IMR-90 (cell line): ENCODE results near the gene ASB3. TPM values are rescaled to one million over a fixed set of nuclear protein-coding genes. Genes with fewer than 3 reads are reported as not detected.

Experiments
- ATAC-seq: fragments of 200-7000 bp; cut with Tn5 transposase; 2 replicates; pipeline ENCODE4 v1.9.1; 2020; ENCODE audit warnings: low read depth, mild to moderate bottlenecking, moderate library complexity
- BruUV-seq: library from RNA; stranded (reverse); fragments of 400-500 nt; replicated peaks from 2 replicates; lab custom pipeline; 2021; lab: Mats Ljungman, UMichigan
- CTCF ChIA-PET: fragments of 300-600 bp; formaldehyde crosslinking; extraction: SDS; loops from one replicate; lab custom pipeline; 2021; ENCODE audit warnings: antibody characterized with exemption; lab: Yijun Ruan, JAX
- POLR2A ChIA-PET: fragments of 300-600 bp; sonication (Branson Sonifier 250); formaldehyde crosslinking; loops from one replicate; lab custom pipeline; 2022; ENCODE audit warnings: antibody characterized with exemption; ENCODE audit not compliant: unreplicated experiment; lab: Charles Lee
- DNase-seq: peaks from one replicate; pipeline ENCODE4 v3.0.0; 2013
- H2AFZ ChIP-seq: replicated peaks from 2 replicates; pipeline ENCODE3; 2013; ENCODE audit warnings: low read length, mild to moderate bottlenecking; ENCODE audit not compliant: poor library complexity
- H2AK5ac ChIP-seq: 2 replicates; pipeline ENCODE4 v1.6.1; 2013; ENCODE audit warnings: low read depth, low read length, inconsistent platforms
- H2AK9ac ChIP-seq: replicated peaks from 2 replicates; pipeline ENCODE3; 2013; ENCODE audit warnings: mild to moderate bottlenecking, low read depth, low read length, moderate library complexity; ENCODE audit not compliant: poor library complexity
- H2BK120ac ChIP-seq: 2 replicates; pipeline ENCODE4 v1.6.1; 2013; ENCODE audit warnings: low read depth, low read length, inconsistent platforms
- H2BK15ac ChIP-seq: 3 replicates; pipeline ENCODE4 v1.6.1; 2013; ENCODE audit warnings: low read depth, low read length, inconsistent platforms
- H2BK20ac ChIP-seq: 2 replicates; pipeline ENCODE4 v1.6.1; 2013; ENCODE audit warnings: low read depth, mild to moderate bottlenecking, inconsistent platforms, low read length, moderate library complexity
- H2BK5ac ChIP-seq: 2 replicates; pipeline ENCODE4 v1.6.1; 2013; ENCODE audit warnings: mild to moderate bottlenecking, low read depth, low read length, inconsistent platforms; ENCODE audit not compliant: poor library complexity, severe bottlenecking
- H3K14ac ChIP-seq: replicated peaks from 2 replicates; pipeline ENCODE4 v1.6.1; 2013; ENCODE audit warnings: low read depth, low read length, inconsistent platforms
- H3K18ac ChIP-seq: 2 replicates; pipeline ENCODE4 v1.6.1; 2013; ENCODE audit warnings: low read depth, low read length, control low read depth
- H3K23ac ChIP-seq: 2 replicates; pipeline ENCODE4 v1.6.1; 2013; ENCODE audit warnings: low read depth, low read length, inconsistent platforms
- H3K27ac ChIP-seq: 2 replicates; pipeline ENCODE4 v1.5.1; 2013; ENCODE audit warnings: mild to moderate bottlenecking, control low read depth, low read length; ENCODE audit not compliant: insufficient read depth
- H3K27me3 ChIP-seq: 2 replicates; pipeline ENCODE4 v1.6.1; 2013; ENCODE audit warnings: low read length; ENCODE audit not compliant: control insufficient read depth, insufficient read depth
- H3K36me3 ChIP-seq: 2 replicates; pipeline ENCODE4 v1.6.1; 2013; ENCODE audit warnings: low read length, mixed read lengths; ENCODE audit not compliant: control insufficient read depth, insufficient read depth
- H3K4ac ChIP-seq: 2 replicates; pipeline ENCODE4 v1.6.1; 2013; ENCODE audit warnings: low read depth, low read length, inconsistent platforms
- H3K4me1 ChIP-seq: 2 replicates; pipeline ENCODE4 v1.6.1; 2013; ENCODE audit warnings: low read length, mixed read lengths; ENCODE audit not compliant: control insufficient read depth, insufficient read depth
- H3K4me2 ChIP-seq: 2 replicates; pipeline ENCODE4 v1.6.1; 2013; ENCODE audit warnings: low read depth, mild to moderate bottlenecking, control low read depth, low read length, moderate library complexity
- H3K4me3 ChIP-seq: 2 replicates; pipeline ENCODE4 v1.5.1; 2013; ENCODE audit warnings: low read depth, mild to moderate bottlenecking, control low read depth, low read length, moderate library complexity; ENCODE audit not compliant: insufficient read depth
- H3K56ac ChIP-seq: 2 replicates; pipeline ENCODE4 v1.6.1; 2013; ENCODE audit warnings: low read length, inconsistent platforms; ENCODE audit not compliant: insufficient read depth; ENCODE audit errors: extremely low read depth
- H3K79me1 ChIP-seq, 2 experiments: 2 replicates each; pipeline ENCODE4 v1.6.1; 2013; ENCODE audit warnings: low read length in 2 of 2, inconsistent platforms in 1 of 2, low read depth in 1 of 2
- H3K9ac ChIP-seq: 2 replicates; pipeline ENCODE4 v1.6.1; 2013; ENCODE audit warnings: low read depth, low read length, control low read depth
- H3K9me1 ChIP-seq: 2 replicates; pipeline ENCODE4 v1.6.1; 2013; ENCODE audit warnings: low read length, inconsistent platforms; ENCODE audit not compliant: insufficient read depth
- H3K9me3 ChIP-seq: 2 replicates; pipeline ENCODE4 v1.6.1; 2013; ENCODE audit warnings: low read length; ENCODE audit not compliant: control insufficient read depth, insufficient read depth
- H4K20me1 ChIP-seq: 2 replicates; pipeline ENCODE4 v1.6.1; 2013; ENCODE audit warnings: low read length, inconsistent platforms; ENCODE audit not compliant: insufficient read depth
- H4K5ac ChIP-seq: 2 replicates; pipeline ENCODE4 v1.6.1; 2013; ENCODE audit warnings: mild to moderate bottlenecking, low read depth, low read length, control low read depth
- H4K8ac ChIP-seq, 2 experiments: 2 replicates each; pipeline ENCODE4 v1.6.1; 2013; ENCODE audit warnings: low read depth in 2 of 2, low read length in 2 of 2, control low read depth in 1 of 2, inconsistent platforms in 1 of 2
- H4K91ac ChIP-seq: 2 replicates; pipeline ENCODE4 v1.6.1; 2013; ENCODE audit warnings: low read depth, low read length, inconsistent platforms; ENCODE audit not compliant: insufficient read depth
- BHLHE40 ChIP-seq: fragments of 150-350 bp; IDR thresholded peaks from 2 replicates; pipeline ENCODE4 v1.6.1; 2016; ENCODE audit warnings: mild to moderate bottlenecking, low read depth, low read length
- CEBPB ChIP-seq: IDR thresholded peaks from 2 replicates; pipeline ENCODE4 v1.6.1; 2012; ENCODE audit warnings: low read depth, low read length, improper control_type of control experiment
- CHD1 ChIP-seq: IDR thresholded peaks from 2 replicates; pipeline ENCODE4 v1.6.1; 2012; ENCODE audit warnings: low read depth, low read length, improper control_type of control experiment
- ELK1 ChIP-seq: fragments of 150-350 bp; IDR thresholded peaks from 2 replicates; pipeline ENCODE4 v1.6.1; 2016; ENCODE audit warnings: low read depth, mild to moderate bottlenecking, low read length, moderate library complexity, borderline replicate concordance
- FOS ChIP-seq: fragments of 150-350 bp; IDR thresholded peaks from 2 replicates; pipeline ENCODE4 v1.6.1; 2016; ENCODE audit warnings: low read depth, low read length
- MAFK ChIP-seq: IDR thresholded peaks from 2 replicates; pipeline ENCODE4 v1.6.1; 2012; ENCODE audit warnings: low read depth, low read length, improper control_type of control experiment
- MAZ ChIP-seq: IDR thresholded peaks from 2 replicates; pipeline ENCODE4 v1.6.1; 2012; ENCODE audit warnings: low read depth, mild to moderate bottlenecking, low read length, improper control_type of control experiment, moderate library complexity, borderline replicate concordance
- MXI1 ChIP-seq: IDR thresholded peaks from 2 replicates; pipeline ENCODE4 v1.6.1; 2012; ENCODE audit warnings: low read depth, mild to moderate bottlenecking, low read length, moderate library complexity, borderline replicate concordance
- POLR2A ChIP-seq: IDR thresholded peaks from 2 replicates; pipeline ENCODE4 v1.6.1; 2012; ENCODE audit warnings: mild to moderate bottlenecking, low read depth, low read length
- RAD21 ChIP-seq: IDR thresholded peaks from 2 replicates; pipeline ENCODE4 v1.6.1; 2012; ENCODE audit warnings: low read length, improper control_type of control experiment
- RCOR1 ChIP-seq: IDR thresholded peaks from 2 replicates; pipeline ENCODE4 v1.6.1; 2012; ENCODE audit warnings: mild to moderate bottlenecking, low read length, improper control_type of control experiment; ENCODE audit not compliant: insufficient replicate concordance
- RFX5 ChIP-seq: IDR thresholded peaks from 2 replicates; pipeline ENCODE4 v1.8.0; 2012; ENCODE audit warnings: low read depth, mild to moderate bottlenecking, low read length, moderate library complexity
- SMC3 ChIP-seq: fragments of 150-350 bp; IDR thresholded peaks from 2 replicates; pipeline ENCODE4 v1.6.1; 2016; ENCODE audit warnings: low read depth, mild to moderate bottlenecking, antibody characterized with exemption, low read length, moderate library complexity
- WGBS, 2 experiments: methylation state at CpG; one replicate each; pipeline versions ENCODE4 v1.1.5 to v1.1.7; 2013; ENCODE audit warnings: missing lambda C conversion rate in 2 of 2; ENCODE audit not compliant: insufficient read length in 1 of 2; ENCODE audit errors: extremely low coverage in 2 of 2; 5-methylcytosine and 5-hydroxymethylcytosine counted together
- dilution Hi-C: fragments of 300-500 bp; cut with HindIII; formaldehyde crosslinking; loops from one replicate; pipeline ENCODE4 v1.14.3; 2018; ENCODE audit warnings: low sequenced_read_pairs; ENCODE audit not compliant: unreplicated experiment
- in situ Hi-C: fragments of 300-500 bp; cut with MboI; formaldehyde crosslinking; loops from 3 replicates; pipeline ENCODE4 v1.14.3; 2019; ENCODE audit warnings: low sequenced_read_pairs, inconsistent platforms, mixed read lengths
- intact Hi-C: fragments of 100-400 bp; cut with micrococcal nuclease; formaldehyde crosslinking; loops from 2 replicates; pipeline ENCODE4 v1.10.0; 2022
- polyA plus RNA-seq, 3 experiments: library from polyadenylated mRNA; depleted of rRNA; stranded (reverse); fragments of >200 nt; gene quantifications; 2 replicates each; pipeline ENCODE4 v1.2.3, GENCODE V29; 2012; ENCODE audit warnings: low replicate concordance in 1 of 3
- total RNA-seq: library from RNA; depleted of rRNA; stranded (reverse); fragments of >200 nt; gene quantifications from 2 replicates; pipeline ENCODE4 v1.2.3, GENCODE V29; 2012
- TF ChIP-seq, protein P1 (sequence below): conservative IDR thresholded peaks from 2 replicates; pipeline ENCODE4 v1.5.1; 2012; ENCODE audit warnings: mild to moderate bottlenecking, low read depth, low read length, improper control_type of control experiment
- TF ChIP-seq, protein P2 (sequence below): fragments of 150-350 bp; IDR thresholded peaks from 2 replicates; pipeline ENCODE4 v1.6.1; 2017; ENCODE audit warnings: mild to moderate bottlenecking, antibody characterized with exemption, low read length, low read depth

Gene ASB3
- total and polyA plus RNA-seq, 2 of the 4 experiments (the other 2 are of a cell fraction) = 19.2 to 36.2 TPM

- no peak for DNase-seq
- H3K56ac ChIP-seq = no peak overlapping the region
- no peaks in the 10 kb centered on the region for H3K79me1 ChIP-seq
- H3K9me1 ChIP-seq = no peaks in the 10 kb centered on the region
- 0 out of 2 replicates have a peak, but pooled peaks cover 5% of the 10 kb centered on the region for H3K4me1 ChIP-seq
- H4K8ac ChIP-seq = no peak overlapping the region
- intact Hi-C loops (no loop called here), in situ Hi-C loops (no loop called here), dilution Hi-C loops (no loop called here)
- 100% methylated on average over 1 of the region's 4 CpGs; no CpG with 5 or more reads in 1 of the 2 experiments for WGBS, 2 experiments
- no peaks in the 10 kb centered on the region for H3K27me3 ChIP-seq
- H3K4me3 ChIP-seq = no peak overlapping the region
- no peak overlapping the region for H2AK9ac ChIP-seq
- H4K91ac ChIP-seq = no peak overlapping the region
- H3K23ac ChIP-seq = no peak overlapping the region
- H3K4ac ChIP-seq = no peak overlapping the region
- no peak overlapping the region for H3K4me2 ChIP-seq
- H2BK120ac ChIP-seq = no peak overlapping the region
- H4K20me1 ChIP-seq = no peaks in the 10 kb centered on the region
- H4K5ac ChIP-seq = no peak overlapping the region
- BruUV-seq = no TSS peak
- ATAC-seq = no peak
- no peak overlapping the region for H3K14ac ChIP-seq
- TF ChIP-seq POLR2A = no peak
- no peak for TF ChIP-seq MAZ
- TF ChIP-seq SMC3 = no peak
- TF ChIP-seq MAFK = no peak
- no peak for TF ChIP-seq RFX5
- TF ChIP-seq, protein P1, sequence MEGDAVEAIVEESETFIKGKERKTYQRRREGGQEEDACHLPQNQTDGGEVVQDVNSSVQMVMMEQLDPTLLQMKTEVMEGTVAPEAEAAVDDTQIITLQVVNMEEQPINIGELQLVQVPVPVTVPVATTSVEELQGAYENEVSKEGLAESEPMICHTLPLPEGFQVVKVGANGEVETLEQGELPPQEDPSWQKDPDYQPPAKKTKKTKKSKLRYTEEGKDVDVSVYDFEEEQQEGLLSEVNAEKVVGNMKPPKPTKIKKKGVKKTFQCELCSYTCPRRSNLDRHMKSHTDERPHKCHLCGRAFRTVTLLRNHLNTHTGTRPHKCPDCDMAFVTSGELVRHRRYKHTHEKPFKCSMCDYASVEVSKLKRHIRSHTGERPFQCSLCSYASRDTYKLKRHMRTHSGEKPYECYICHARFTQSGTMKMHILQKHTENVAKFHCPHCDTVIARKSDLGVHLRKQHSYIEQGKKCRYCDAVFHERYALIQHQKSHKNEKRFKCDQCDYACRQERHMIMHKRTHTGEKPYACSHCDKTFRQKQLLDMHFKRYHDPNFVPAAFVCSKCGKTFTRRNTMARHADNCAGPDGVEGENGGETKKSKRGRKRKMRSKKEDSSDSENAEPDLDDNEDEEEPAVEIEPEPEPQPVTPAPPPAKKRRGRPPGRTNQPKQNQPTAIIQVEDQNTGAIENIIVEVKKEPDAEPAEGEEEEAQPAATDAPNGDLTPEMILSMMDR = no peak
- TF ChIP-seq FOS = no peak
- no peak for TF ChIP-seq BHLHE40
- TF ChIP-seq, protein P2, sequence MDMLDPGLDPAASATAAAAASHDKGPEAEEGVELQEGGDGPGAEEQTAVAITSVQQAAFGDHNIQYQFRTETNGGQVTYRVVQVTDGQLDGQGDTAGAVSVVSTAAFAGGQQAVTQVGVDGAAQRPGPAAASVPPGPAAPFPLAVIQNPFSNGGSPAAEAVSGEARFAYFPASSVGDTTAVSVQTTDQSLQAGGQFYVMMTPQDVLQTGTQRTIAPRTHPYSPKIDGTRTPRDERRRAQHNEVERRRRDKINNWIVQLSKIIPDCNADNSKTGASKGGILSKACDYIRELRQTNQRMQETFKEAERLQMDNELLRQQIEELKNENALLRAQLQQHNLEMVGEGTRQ = no peak
- no peak for TF ChIP-seq RCOR1
- no peak for TF ChIP-seq CHD1
- no peak for TF ChIP-seq ELK1
- TF ChIP-seq RAD21 = no peak
- no peak for TF ChIP-seq MXI1
- no peak for TF ChIP-seq CEBPB
- H3K27ac ChIP-seq = no peak overlapping the region
- H3K9ac ChIP-seq = no peak overlapping the region
- no peak overlapping the region for H3K18ac ChIP-seq
- H3K9me3 ChIP-seq = no peaks in the 10 kb centered on the region
- H2AFZ ChIP-seq = no peak overlapping the region
- no peak overlapping the region for H2BK20ac ChIP-seq
- H2BK15ac ChIP-seq = no peak overlapping the region
- H2AK5ac ChIP-seq = no peak overlapping the region
- H3K36me3 ChIP-seq = no peaks in the 10 kb centered on the region
- ChIA-PET POLR2A (no interaction called here), CTCF (no interaction called here)
- no peak overlapping the region for H2BK5ac ChIP-seq
These were observed 41.6 kb upstream of the ASB3 start for GRCh38 chr2:53828331-53828730.
